PFSK-1 (cell line): ENCODE data around the gene TGFBR3L. TPM values are rescaled to one million over a fixed set of nuclear protein-coding genes. Genes with fewer than 3 reads are reported as not detected.

Source experiments
- FOXP2 ChIP-seq: optimal IDR thresholded peaks from 2 replicates; pipeline ENCODE3; 2011; ENCODE audit warnings: borderline replicate concordance, control low read depth, inconsistent platforms; ENCODE audit not compliant: insufficient read depth; ENCODE audit errors: extremely low read length, extremely low read depth
- POLR2AphosphoS5 ChIP-seq: IDR thresholded peaks from 2 replicates; pipeline ENCODE4 v1.6.1; 2012; ENCODE audit warnings: low read depth, mild to moderate bottlenecking, control low read depth, low read length, moderate library complexity
- SIN3A ChIP-seq: IDR thresholded peaks from 2 replicates; pipeline ENCODE4 v1.6.1; 2012; ENCODE audit warnings: mild to moderate bottlenecking, low read length, moderate library complexity, borderline replicate concordance; ENCODE audit not compliant: insufficient read depth
- TAF1 ChIP-seq: IDR thresholded peaks from 2 replicates; pipeline ENCODE4 v1.6.1; 2012; ENCODE audit warnings: low read length, control low read depth, borderline replicate concordance; ENCODE audit not compliant: insufficient read depth
- polyA plus RNA-seq: library from polyadenylated mRNA; unstranded; fragments of >200 nt; gene quantifications from one replicate; pipeline ENCODE4 v1.2.1, GENCODE V29; 2012; ENCODE audit warnings: low read depth, missing spikeins; ENCODE audit not compliant: insufficient read length
- TF ChIP-seq, protein P1 (sequence below), 2 experiments: IDR thresholded peaks; 2 replicates each; pipeline versions ENCODE4 v1.6.1 to v1.8.0; 2011 to 2012; ENCODE audit warnings: low read depth in 2 of 2, low read length in 2 of 2, control low read depth in 1 of 2, inconsistent platforms in 1 of 2, mild to moderate bottlenecking in 1 of 2, moderate library complexity in 1 of 2; ENCODE audit not compliant: insufficient read depth in 1 of 2

TGFBR3L gene
- 3.0 TPM for polyA plus RNA-seq

- TF ChIP-seq, protein P1, sequence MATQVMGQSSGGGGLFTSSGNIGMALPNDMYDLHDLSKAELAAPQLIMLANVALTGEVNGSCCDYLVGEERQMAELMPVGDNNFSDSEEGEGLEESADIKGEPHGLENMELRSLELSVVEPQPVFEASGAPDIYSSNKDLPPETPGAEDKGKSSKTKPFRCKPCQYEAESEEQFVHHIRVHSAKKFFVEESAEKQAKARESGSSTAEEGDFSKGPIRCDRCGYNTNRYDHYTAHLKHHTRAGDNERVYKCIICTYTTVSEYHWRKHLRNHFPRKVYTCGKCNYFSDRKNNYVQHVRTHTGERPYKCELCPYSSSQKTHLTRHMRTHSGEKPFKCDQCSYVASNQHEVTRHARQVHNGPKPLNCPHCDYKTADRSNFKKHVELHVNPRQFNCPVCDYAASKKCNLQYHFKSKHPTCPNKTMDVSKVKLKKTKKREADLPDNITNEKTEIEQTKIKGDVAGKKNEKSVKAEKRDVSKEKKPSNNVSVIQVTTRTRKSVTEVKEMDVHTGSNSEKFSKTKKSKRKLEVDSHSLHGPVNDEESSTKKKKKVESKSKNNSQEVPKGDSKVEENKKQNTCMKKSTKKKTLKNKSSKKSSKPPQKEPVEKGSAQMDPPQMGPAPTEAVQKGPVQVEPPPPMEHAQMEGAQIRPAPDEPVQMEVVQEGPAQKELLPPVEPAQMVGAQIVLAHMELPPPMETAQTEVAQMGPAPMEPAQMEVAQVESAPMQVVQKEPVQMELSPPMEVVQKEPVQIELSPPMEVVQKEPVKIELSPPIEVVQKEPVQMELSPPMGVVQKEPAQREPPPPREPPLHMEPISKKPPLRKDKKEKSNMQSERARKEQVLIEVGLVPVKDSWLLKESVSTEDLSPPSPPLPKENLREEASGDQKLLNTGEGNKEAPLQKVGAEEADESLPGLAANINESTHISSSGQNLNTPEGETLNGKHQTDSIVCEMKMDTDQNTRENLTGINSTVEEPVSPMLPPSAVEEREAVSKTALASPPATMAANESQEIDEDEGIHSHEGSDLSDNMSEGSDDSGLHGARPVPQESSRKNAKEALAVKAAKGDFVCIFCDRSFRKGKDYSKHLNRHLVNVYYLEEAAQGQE (IDR thresholded peaks at IDR 0.05; ENCODE audit: insufficient read depth in 1 of 2, low read depth in 2 of 2, low read length in 2 of 2) = no peak
- TF ChIP-seq TAF1 (no peak), FOXP2 (no peak), POLR2AphosphoS5 (no peak), SIN3A (no peak)
These were observed at the start of gene TGFBR3L for GRCh38 chr19:7914598-7915045. Gene TGFBR3L, plus strand, starts transcription at chr19:7914830.

DNA sequence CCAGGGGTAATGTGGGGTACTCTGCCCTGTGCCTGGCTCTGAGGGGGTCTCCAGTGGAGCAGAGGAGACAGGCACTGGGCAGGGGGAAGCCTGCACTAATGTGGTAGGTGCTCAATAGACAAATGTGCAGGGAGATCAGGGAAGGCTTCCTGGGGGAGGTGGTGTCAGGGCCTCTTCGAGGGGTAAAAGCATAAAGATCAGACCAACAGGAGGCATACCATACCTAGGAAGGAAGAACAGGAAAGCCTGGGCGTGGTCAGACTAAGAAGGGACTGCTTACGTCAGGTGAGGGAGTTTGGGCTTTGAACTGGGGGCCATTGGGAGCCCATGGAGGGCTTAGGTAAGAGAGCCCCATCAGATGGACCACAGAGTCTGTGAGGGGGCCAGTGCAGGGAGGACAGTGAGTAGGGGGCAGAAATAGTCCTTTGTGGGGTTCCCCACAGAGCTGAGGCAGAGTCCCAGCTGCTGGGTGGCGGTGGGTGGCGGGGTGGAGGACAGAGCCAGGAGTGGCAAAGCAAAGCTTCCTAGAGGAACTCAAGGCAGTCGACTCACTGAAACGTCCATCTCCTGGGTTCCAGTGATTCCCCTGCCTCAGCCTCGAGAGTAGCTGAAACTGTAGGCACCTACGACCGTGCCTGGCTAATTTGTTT, 49.2 kb upstream of the TGFBR3L start:
- TF ChIP-seq TAF1 (no peak), SIN3A (no peak)

GRCh38 chr19:7866399-7867091, 48.1 kb upstream of the TGFBR3L start:
- TF ChIP-seq POLR2AphosphoS5 (no peak), TAF1 (no peak), SIN3A (no peak), FOXP2 (no peak)
- TF ChIP-seq, protein P1 (IDR thresholded peaks at IDR 0.05; ENCODE audit: insufficient read depth in 1 of 2, low read depth in 2 of 2, low read length in 2 of 2) = no peak

GRCh38 chr19:7867092-7867844, 47.4 kb upstream of the TGFBR3L start:
- TF ChIP-seq, protein P1 (IDR thresholded peaks at IDR 0.05; ENCODE audit: insufficient read depth in 1 of 2, low read depth in 2 of 2, low read length in 2 of 2) = no peak
- TF ChIP-seq TAF1 (no peak), POLR2AphosphoS5 (no peak), FOXP2 (no peak), SIN3A (no peak)

DNA sequence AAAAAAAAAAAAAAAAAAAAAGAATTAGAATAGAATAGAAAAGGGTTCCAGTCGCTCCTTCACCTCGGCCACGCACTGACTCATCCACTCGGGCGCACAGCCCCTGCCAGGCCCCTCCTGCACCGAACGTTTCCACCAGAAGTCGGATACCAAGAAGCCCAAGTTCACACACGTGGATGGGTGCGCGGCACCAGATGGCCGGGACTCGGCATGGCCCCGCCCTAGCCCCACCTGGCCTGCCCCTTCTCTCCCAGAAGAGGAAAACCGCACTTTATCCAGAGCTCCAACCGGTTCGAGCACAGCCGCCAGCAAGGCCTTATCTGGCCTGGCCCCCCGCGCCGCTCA, 46.3 kb upstream of the TGFBR3L start:
- TF ChIP-seq TAF1 (no peak), POLR2AphosphoS5 (no peak), SIN3A (no peak), FOXP2 (no peak)
- TF ChIP-seq, protein P1 (IDR thresholded peaks at IDR 0.05; ENCODE audit: insufficient read depth in 1 of 2, low read depth in 2 of 2, low read length in 2 of 2) = no peak
